Body of pancreas (tissue), 4 donors: ENCODE measurements around the gene PPCDC. TPM values are rescaled to one million over a fixed set of nuclear protein-coding genes. Genes with fewer than 3 reads are reported as not detected.

Experiments used
- ATAC-seq: fragments of 150-250 bp; one replicate; pipeline ENCODE4 v1.9.1; 2016
- DNase-seq, 4 donors: peaks; one replicate each; pipeline ENCODE4 v3.0.0-alpha.2; 2019
- H3K27ac ChIP-seq, 4 donors: fragments of 200-600 bp; sonication (generic); 1 replicate in 3 of 4; 2 replicates in 1 of 4; pipeline versions ENCODE4 v1.5.1 to v1.6.1; 2016 to 2019; ENCODE audit warnings: mild to moderate bottlenecking in 1 of 4, mixed read lengths in 1 of 4, moderate library complexity in 1 of 4
- H3K27me3 ChIP-seq, 2 donors: fragments of 200-600 bp; sonication (generic); one replicate each; pipeline ENCODE4 v1.6.0; 2016; ENCODE audit warnings: mild to moderate bottlenecking in 1 of 2
- H3K36me3 ChIP-seq, 2 donors: fragments of 200-600 bp; sonication (generic); replicated peaks in 1 of 2; 2 replicates each; pipeline ENCODE4 v1.5.1; 2016; ENCODE audit warnings: low read depth in 2 of 2; ENCODE audit not compliant: insufficient read depth in 1 of 2
- H3K4me1 ChIP-seq: fragments of 200-600 bp; sonication (generic); one replicate; pipeline ENCODE4 v1.6.0; 2016
- H3K4me3 ChIP-seq, 2 donors: fragments of 200-600 bp; sonication (generic); 1 replicate in 1 of 2; 2 replicates in 1 of 2; pipeline ENCODE4 v1.5.1; 2016 to 2019
- H3K9me3 ChIP-seq, 3 donors: fragments of 200-600 bp; sonication (generic); 1 replicate in 2 of 3; 2 replicates in 1 of 3; pipeline ENCODE4 v1.5.1; 2016
- CTCF ChIP-seq, 7 experiments: fragments of 450-650 bp in 4 of 7; fragments of 200-600 bp in 3 of 7; sonication (generic) in 3 of 7; IDR thresholded peaks; one replicate each; pipeline ENCODE4 v1.5.1; 2016 to 2019; ENCODE audit warnings: antibody characterized with exemption in 7 of 7
- POLR2A ChIP-seq, 3 donors: fragments of 450-650 bp; IDR thresholded peaks; one replicate each; pipeline ENCODE4 v1.6.1; 2016; ENCODE audit warnings: antibody characterized with exemption in 3 of 3, mild to moderate bottlenecking in 2 of 3
- WGBS, 2 donors: methylation state at CpG; one replicate each; pipeline ENCODE4 v1.1.5; 2017; 5-methylcytosine and 5-hydroxymethylcytosine counted together
- intact Hi-C: fragments of 100-400 bp; cut with DNase I; formaldehyde crosslinking; loops from one replicate; pipeline ENCODE4 v1.15.1; 2023
- total RNA-seq, 2 donors: library from RNA; depleted of rRNA; stranded (reverse); fragments of >200 nt; gene quantifications; one replicate each; pipeline ENCODE4 v1.1.0, GENCODE V29; 2016

Gene PPCDC
- total RNA-seq, 2 donors from 2014 or later: 12.5 to 13.2 TPM

DNA sequence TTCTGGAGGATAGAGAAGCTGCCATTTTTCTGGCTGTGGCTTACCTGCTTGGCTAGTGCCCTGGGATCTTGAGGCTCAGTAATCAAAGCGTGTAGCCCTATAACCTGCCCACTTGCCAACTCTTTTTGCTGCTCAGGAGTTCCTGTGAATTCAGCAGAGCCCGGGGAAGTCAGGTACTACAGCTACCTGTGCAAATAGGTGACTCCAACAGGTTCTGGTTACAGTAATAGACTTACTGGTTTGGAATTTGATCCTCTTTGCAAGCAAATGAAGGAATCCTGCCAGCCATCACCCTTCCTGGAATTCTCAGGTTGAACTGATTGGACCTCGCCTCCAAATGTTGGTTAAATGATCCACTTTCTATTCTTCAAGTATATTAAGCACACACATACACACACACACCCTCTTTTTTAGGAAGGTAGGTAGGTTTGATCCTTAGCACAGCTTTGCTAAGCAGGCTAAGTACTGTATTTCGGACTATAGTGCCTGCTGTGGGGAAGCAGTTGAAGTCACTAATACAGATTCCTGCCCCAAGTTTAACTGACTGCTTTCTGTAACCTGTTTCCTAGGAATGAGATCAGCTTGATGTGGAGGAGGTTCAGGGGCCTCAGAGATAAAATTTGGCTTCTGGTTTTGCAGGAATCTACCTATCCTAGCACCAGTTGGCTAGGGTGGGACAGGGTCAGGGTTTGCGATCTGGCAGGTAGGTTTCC lies 2.3 kb downstream of the PPCDC start:
- no peak for ATAC-seq
- H3K36me3 ChIP-seq: no peaks in the 10 kb centered on the region
- 74 to 82% methylated on average over 5 of the region's 5 CpGs for WGBS, 2 donors
- no peak overlapping the region for H3K27ac ChIP-seq
- no peak overlapping the region for H3K4me3 ChIP-seq
- H3K9me3 ChIP-seq: no peaks in the 10 kb centered on the region
- TF ChIP-seq CTCF (IDR thresholded peaks at IDR 0.05) (no peak), POLR2A (IDR thresholded peaks at IDR 0.05) (no peak)
- peaks cover 18% of the 10 kb centered on the region for H3K4me1 ChIP-seq
- peak in 1 of 4 donors; percentile 40 for DNase-seq
- H3K27me3 ChIP-seq: no peaks in the 10 kb centered on the region
- intact Hi-C loops: no loop called here

- DNase-seq: no peak
Observed at GRCh38 chr15:75027551-75027950, 4.2 kb downstream of the PPCDC start.

DNA sequence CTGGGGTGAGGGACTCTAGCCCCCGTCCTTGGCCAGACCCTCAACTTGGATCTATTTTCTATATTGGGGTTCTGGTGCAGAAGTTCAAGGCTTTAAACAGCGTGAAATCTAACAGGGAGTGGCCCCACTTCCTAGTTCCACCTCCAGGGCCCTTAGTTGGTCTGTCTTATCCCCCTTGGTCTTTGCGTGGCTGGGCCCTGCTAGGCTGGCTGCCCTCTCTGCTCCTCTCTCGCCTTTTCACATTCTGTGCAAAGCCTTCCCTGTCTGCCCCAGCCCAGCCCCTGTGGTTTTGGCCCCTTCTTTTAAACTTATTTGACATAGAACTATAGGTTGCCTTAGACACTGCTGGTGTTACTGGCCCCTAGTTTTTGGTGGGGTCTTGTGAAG lies 5.6 kb downstream of the PPCDC start:
- 62 to 66% methylated on average over 4 of the region's 4 CpGs for WGBS, 2 donors
- Histone ChIP-seq H3K27ac (no peak overlapping the region), H3K4me3 (no peak overlapping the region), H3K27me3 (no peaks in the 10 kb centered on the region), H3K4me1 (peaks cover 18% of the 10 kb centered on the region), H3K36me3 (no peaks in the 10 kb centered on the region), H3K9me3 (no peaks in the 10 kb centered on the region)
- TF ChIP-seq POLR2A (IDR thresholded peaks at IDR 0.05) (no peak), CTCF (IDR thresholded peaks at IDR 0.05) (no peak)
- intact Hi-C loops: no loop called here
- ATAC-seq (peak; percentile 20), DNase-seq (no peak)

More at GRCh38 chr15:75027551-75027950, 4.2 kb downstream of the PPCDC start:
- TF ChIP-seq CTCF (IDR thresholded peaks at IDR 0.05) (no peak), POLR2A (IDR thresholded peaks at IDR 0.05) (no peak)
- Histone ChIP-seq H3K9me3 (no peaks in the 10 kb centered on the region), H3K36me3 (no peaks in the 10 kb centered on the region), H3K27ac (no peak overlapping the region), H3K4me1 (peaks cover 18% of the 10 kb centered on the region), H3K27me3 (no peaks in the 10 kb centered on the region), H3K4me3 (no peak overlapping the region)
- no peak for ATAC-seq
- WGBS, 2 donors: 87 to 91% methylated on average over 7 of the region's 7 CpGs
- intact Hi-C loops: no loop called here

DNA sequence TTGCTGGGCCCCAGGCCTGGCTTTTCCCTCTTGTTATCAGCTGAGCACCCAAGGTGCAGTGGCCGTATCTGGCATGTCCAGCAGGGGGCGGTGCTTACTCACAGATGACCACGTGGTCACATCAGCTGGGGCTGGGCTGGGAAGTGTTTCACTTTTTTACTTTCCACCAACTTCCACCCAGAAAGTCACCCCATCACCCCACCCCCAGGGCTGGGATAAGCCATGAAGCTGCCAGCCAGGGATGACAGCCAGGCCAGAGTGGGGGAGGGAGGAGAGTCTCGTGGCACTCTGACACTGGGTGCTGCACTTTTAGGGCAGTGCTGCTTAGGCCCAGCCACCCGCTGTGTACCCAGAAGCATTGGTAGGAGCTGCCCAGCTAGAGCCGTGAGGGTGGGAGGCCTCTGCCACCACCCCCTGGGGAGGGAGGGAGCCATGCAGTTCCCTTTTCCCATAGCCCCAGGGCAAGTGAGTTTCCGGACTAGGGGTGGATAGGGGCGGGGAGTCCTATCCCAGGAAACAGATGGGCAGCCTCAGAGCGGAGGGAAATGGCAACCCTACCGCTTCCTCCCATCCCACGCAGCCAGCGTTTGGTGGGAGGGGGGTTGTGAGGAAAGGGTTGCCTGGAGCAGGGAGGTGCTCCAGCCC lies 6.1 kb downstream of the PPCDC start:
- H3K27me3 ChIP-seq: no peaks in the 10 kb centered on the region
- no peak overlapping the region for H3K4me3 ChIP-seq
- peaks cover 13% of the 10 kb centered on the region for H3K4me1 ChIP-seq
- ATAC-seq (peak; percentile 88), DNase-seq (peak; percentile 93 to 96 (median 94))
- H3K27ac ChIP-seq: peak overlapping the region in 3 of 4 donors; percentile 23 to 33 (median 26)
- intact Hi-C loops: loop anchor here (5.0 to 10.0 kb wide), 2 partner anchors 178 to 275 kb away; no protein-coding TSS in a partner anchor
- no peaks in the 10 kb centered on the region for H3K9me3 ChIP-seq
- WGBS, 2 donors: 29% methylated on average over 7 to 12 of the region's 12 CpGs
- H3K36me3 ChIP-seq: no peaks in the 10 kb centered on the region
- TF ChIP-seq CTCF (IDR thresholded peaks at IDR 0.05) (peak; percentile 87 to 96 (median 93)), POLR2A (IDR thresholded peaks at IDR 0.05) (no peak)
